ENCODE data around the gene MRPL19.

DNA sequence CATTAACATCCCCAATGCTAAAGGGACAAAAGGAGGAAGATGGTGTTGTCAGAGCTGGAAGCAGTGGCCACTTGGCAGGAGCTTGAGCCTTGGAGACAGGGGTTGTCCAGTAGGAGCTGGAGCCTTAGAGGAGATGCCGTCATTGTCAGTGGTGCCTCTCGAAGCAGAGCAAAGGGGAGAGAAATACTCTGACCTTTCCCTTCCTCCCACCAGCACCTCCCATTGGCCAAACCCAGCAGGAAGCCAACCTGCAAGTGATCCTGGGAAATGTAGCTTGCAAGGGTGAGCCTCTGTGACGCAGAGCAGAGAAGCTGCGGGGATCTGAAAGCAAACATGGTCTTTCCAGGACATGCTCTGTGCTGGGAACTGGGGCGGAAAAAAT lies 33.7 kb upstream of the MRPL19 start:
- TF ChIP-seq FOS (IDR thresholded peaks at IDR 0.05; ENCODE audit: borderline replicate concordance, insufficient read depth, low read length) (no peak), EZH2 (IDR thresholded peaks at IDR 0.05; ENCODE audit: borderline replicate concordance, low read depth, low read length, severe bottlenecking) (no peak), POLR2A (IDR thresholded peaks at IDR 0.05; ENCODE audit: low read depth, low read length) (no peak), POLR2AphosphoS5 (IDR thresholded peaks at IDR 0.05; ENCODE audit: insufficient read depth, low read depth, low read length) (no peak), GATA2 (IDR thresholded peaks at IDR 0.05; ENCODE audit: insufficient read depth, insufficient read length, low read depth, low read length) (no peak), MYC (IDR thresholded peaks at IDR 0.05; ENCODE audit: low read depth, low read length) (no peak)
- TF ChIP-seq, protein P1, sequence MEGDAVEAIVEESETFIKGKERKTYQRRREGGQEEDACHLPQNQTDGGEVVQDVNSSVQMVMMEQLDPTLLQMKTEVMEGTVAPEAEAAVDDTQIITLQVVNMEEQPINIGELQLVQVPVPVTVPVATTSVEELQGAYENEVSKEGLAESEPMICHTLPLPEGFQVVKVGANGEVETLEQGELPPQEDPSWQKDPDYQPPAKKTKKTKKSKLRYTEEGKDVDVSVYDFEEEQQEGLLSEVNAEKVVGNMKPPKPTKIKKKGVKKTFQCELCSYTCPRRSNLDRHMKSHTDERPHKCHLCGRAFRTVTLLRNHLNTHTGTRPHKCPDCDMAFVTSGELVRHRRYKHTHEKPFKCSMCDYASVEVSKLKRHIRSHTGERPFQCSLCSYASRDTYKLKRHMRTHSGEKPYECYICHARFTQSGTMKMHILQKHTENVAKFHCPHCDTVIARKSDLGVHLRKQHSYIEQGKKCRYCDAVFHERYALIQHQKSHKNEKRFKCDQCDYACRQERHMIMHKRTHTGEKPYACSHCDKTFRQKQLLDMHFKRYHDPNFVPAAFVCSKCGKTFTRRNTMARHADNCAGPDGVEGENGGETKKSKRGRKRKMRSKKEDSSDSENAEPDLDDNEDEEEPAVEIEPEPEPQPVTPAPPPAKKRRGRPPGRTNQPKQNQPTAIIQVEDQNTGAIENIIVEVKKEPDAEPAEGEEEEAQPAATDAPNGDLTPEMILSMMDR (IDR thresholded peaks at IDR 0.05; ENCODE audit: extremely low read depth in 1 of 2, insufficient read depth in 1 of 2, low read depth in 1 of 2, low read length in 2 of 2): no peak
- TF ChIP-seq, protein P2, sequence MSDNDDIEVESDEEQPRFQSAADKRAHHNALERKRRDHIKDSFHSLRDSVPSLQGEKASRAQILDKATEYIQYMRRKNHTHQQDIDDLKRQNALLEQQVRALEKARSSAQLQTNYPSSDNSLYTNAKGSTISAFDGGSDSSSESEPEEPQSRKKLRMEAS (IDR thresholded peaks at IDR 0.05; ENCODE audit: insufficient read depth, insufficient read length): no peak

Data from endothelial cell of umbilical vein (primary cell).